COLO668 (cell line): ENCODE measurements around the gene ANKRD35.
"Not testable (repeated sequence)": the region's sequence is repeated elsewhere in the genome, so short reads cannot be mapped to it uniquely, and the experiment has no call there.

Experiments
- DNase-seq: peaks from one replicate; lab custom pipeline; 2025; ENCODE audit not compliant: unreplicated experiment; lab: John Stamatoyannopoulos, UW

ANKRD35 gene

GRCh38 chr1:145885738-145886287 is at the start of gene ANKRD35:
Gene ANKRD35, minus strand, starts transcription at chr1:145885866. Its CDS starts 108 bp downstream, at chr1:145885758.
- DNase-seq: peak; percentile 91

- not testable (repeated sequence) for DNase-seq
Observed at GRCh38 chr1:145932522-145933009, 46.9 kb upstream of the ANKRD35 start.

GRCh38 chr1:145927916-145928643 is 42.4 kb upstream of the ANKRD35 start:
- peak; percentile 23 for DNase-seq

- DNase-seq: peak; percentile 96
Observed at GRCh38 chr1:145927063-145927886, 41.6 kb upstream of the ANKRD35 start, which contains the start of gene RBM8A. Gene RBM8A, minus strand, starts transcription at chr1:145927484. Its CDS starts 58 bp downstream, at chr1:145927426.

GRCh38 chr1:145926686-145927062 is 41.0 kb upstream of the ANKRD35 start:
- DNase-seq: no peak

GRCh38 chr1:145922266-145922665 is 36.6 kb upstream of the ANKRD35 start:
- no peak for DNase-seq

- not testable (repeated sequence) for DNase-seq
Observed at GRCh38 chr1:145920297-145920696, 34.6 kb upstream of the ANKRD35 start.

GRCh38 chr1:145918992-145919939 is 33.6 kb upstream of the ANKRD35 start:
- DNase-seq: peak; percentile 59

GRCh38 chr1:145918144-145918991 is 32.7 kb upstream of the ANKRD35 start, which contains the start of gene PEX11B:
Gene PEX11B, minus strand, starts transcription at chr1:145918717. Its CDS starts 29 bp downstream, at chr1:145918688.
- DNase-seq: peak; percentile 91

- no peak for DNase-seq
Observed at GRCh38 chr1:145917595-145917994, 31.9 kb upstream of the ANKRD35 start.

- DNase-seq: no peak
Observed at GRCh38 chr1:145916745-145917144, 31.1 kb upstream of the ANKRD35 start.

- no peak for DNase-seq
Observed at GRCh38 chr1:145912128-145912641, 26.5 kb upstream of the ANKRD35 start.

GRCh38 chr1:145908653-145909052 is 23.0 kb upstream of the ANKRD35 start:
- DNase-seq: no peak

GRCh38 chr1:145906954-145907753 is 21.5 kb upstream of the ANKRD35 start:
- DNase-seq: no peak

- no peak for DNase-seq
Observed at GRCh38 chr1:145901312-145902021, 15.8 kb upstream of the ANKRD35 start.

GRCh38 chr1:145898756-145899155 is 13.1 kb upstream of the ANKRD35 start:
- DNase-seq: no peak

GRCh38 chr1:145897969-145898368 is 12.3 kb upstream of the ANKRD35 start:
- DNase-seq: no peak

GRCh38 chr1:145895471-145895870 is 9.8 kb upstream of the ANKRD35 start:
- DNase-seq: no peak
